HEK293 (cell line): ENCODE results near the gene RAET1G.
A peak's percentile ranks its signal among the peaks of the same experiment; 100 is the strongest.

Source experiments
- GLI4 ChIP-seq: fragments of 450-650 bp; formaldehyde crosslinking; IDR thresholded peaks from 2 replicates; pipeline ENCODE4 v1.5.1; 2016; ENCODE audit warnings: missing biosample characterization, missing genetic modification characterization
- GLIS2 ChIP-seq: fragments of 450-650 bp; formaldehyde crosslinking; IDR thresholded peaks from 2 replicates; pipeline ENCODE4 v1.5.1; 2016; ENCODE audit warnings: missing biosample characterization, missing genetic modification characterization
- INSM2 ChIP-seq: fragments of 450-650 bp; formaldehyde crosslinking; IDR thresholded peaks from 2 replicates; pipeline ENCODE4 v1.5.1; 2016; ENCODE audit warnings: missing biosample characterization, missing genetic modification characterization
- KLF10 ChIP-seq: fragments of 450-650 bp; IDR thresholded peaks from 2 replicates; pipeline ENCODE4 v1.5.1; 2018; ENCODE audit warnings: missing biosample characterization, mild to moderate bottlenecking, missing genetic modification characterization
- KLF16 ChIP-seq: fragments of 450-650 bp; formaldehyde crosslinking; IDR thresholded peaks from 2 replicates; pipeline ENCODE4 v1.5.1; 2017; ENCODE audit warnings: missing biosample characterization, missing genetic modification characterization
- SP7 ChIP-seq: fragments of 450-650 bp; formaldehyde crosslinking; IDR thresholded peaks from 2 replicates; pipeline ENCODE4 v1.5.1; 2016; ENCODE audit warnings: missing biosample characterization, missing genetic modification characterization
- ZBTB10 ChIP-seq: fragments of 450-650 bp; formaldehyde crosslinking; IDR thresholded peaks from 2 replicates; pipeline ENCODE4 v1.5.1; 2016; ENCODE audit warnings: missing biosample characterization, missing genetic modification characterization
- ZBTB17 ChIP-seq: fragments of 450-650 bp; formaldehyde crosslinking; IDR thresholded peaks from 2 replicates; pipeline ENCODE4 v1.5.1; 2016; ENCODE audit warnings: missing biosample characterization, missing genetic modification characterization
- ZBTB21 ChIP-seq: fragments of 450-650 bp; formaldehyde crosslinking; IDR thresholded peaks from 2 replicates; pipeline ENCODE4 v1.5.1; 2017; ENCODE audit warnings: missing biosample characterization, missing genetic modification characterization
- ZFHX2 ChIP-seq: fragments of 450-650 bp; formaldehyde crosslinking; conservative IDR thresholded peaks from 2 replicates; pipeline ENCODE4 v1.5.1; 2016; ENCODE audit warnings: missing biosample characterization, missing genetic modification characterization
- ZNF2 ChIP-seq: fragments of 450-650 bp; formaldehyde crosslinking; IDR thresholded peaks from 2 replicates; pipeline ENCODE4 v1.5.1; 2016; ENCODE audit warnings: missing biosample characterization, missing genetic modification characterization
- ZNF266 ChIP-seq: fragments of 450-650 bp; formaldehyde crosslinking; IDR thresholded peaks from 2 replicates; pipeline ENCODE4 v1.5.1; 2016; ENCODE audit warnings: missing biosample characterization, missing genetic modification characterization, low read depth
- ZNF280D ChIP-seq: fragments of 450-650 bp; formaldehyde crosslinking; IDR thresholded peaks from 2 replicates; pipeline ENCODE4 v1.5.1; 2016; ENCODE audit warnings: missing biosample characterization, missing genetic modification characterization
- ZNF394 ChIP-seq: fragments of 450-650 bp; formaldehyde crosslinking; IDR thresholded peaks from 2 replicates; pipeline ENCODE4 v1.5.1; 2016; ENCODE audit warnings: missing biosample characterization, missing genetic modification characterization, mild to moderate bottlenecking, moderate library complexity, borderline replicate concordance
- ZNF501 ChIP-seq: fragments of 450-650 bp; formaldehyde crosslinking; IDR thresholded peaks from 2 replicates; pipeline ENCODE4 v1.5.1; 2016; ENCODE audit warnings: missing biosample characterization, missing genetic modification characterization
- ZNF518A ChIP-seq: fragments of 450-650 bp; formaldehyde crosslinking; conservative IDR thresholded peaks from 2 replicates; pipeline ENCODE4 v1.5.1; 2016; ENCODE audit warnings: low read depth, missing biosample characterization, missing genetic modification characterization
- ZNF558 ChIP-seq: fragments of 450-650 bp; formaldehyde crosslinking; IDR thresholded peaks from 2 replicates; pipeline ENCODE4 v1.5.1; 2016; ENCODE audit warnings: missing biosample characterization, missing genetic modification characterization
- ZNF629 ChIP-seq: fragments of 450-650 bp; formaldehyde crosslinking; IDR thresholded peaks from 2 replicates; pipeline ENCODE4 v1.5.1; 2017; ENCODE audit warnings: missing biosample characterization, missing genetic modification characterization
- ZNF639 ChIP-seq: fragments of 450-650 bp; formaldehyde crosslinking; IDR thresholded peaks from 2 replicates; pipeline ENCODE4 v1.5.1; 2016; ENCODE audit warnings: missing biosample characterization, missing genetic modification characterization
- ZNF654 ChIP-seq: fragments of 450-650 bp; formaldehyde crosslinking; IDR thresholded peaks from 2 replicates; pipeline ENCODE4 v1.5.1; 2016; ENCODE audit warnings: low read depth, missing biosample characterization, missing genetic modification characterization
- ZNF658 ChIP-seq: fragments of 450-650 bp; formaldehyde crosslinking; IDR thresholded peaks from 2 replicates; pipeline ENCODE4; 2016; ENCODE audit warnings: missing biosample characterization, missing genetic modification characterization
- ZNF677 ChIP-seq: fragments of 450-650 bp; IDR thresholded peaks from 2 replicates; pipeline ENCODE4 v1.5.0; 2018; ENCODE audit warnings: missing biosample characterization, mild to moderate bottlenecking, missing genetic modification characterization, moderate library complexity
- ZSCAN30 ChIP-seq: fragments of 450-650 bp; IDR thresholded peaks from 2 replicates; pipeline ENCODE4 v1.5.1; 2018; ENCODE audit warnings: missing biosample characterization, mild to moderate bottlenecking, missing genetic modification characterization, moderate library complexity

Gene RAET1G

GRCh38 chr6:149934249-149935156 is 11.6 kb upstream of the RAET1G start (continued):
- peak; percentile 71 for TF ChIP-seq ZBTB10
- 0 out of 2 replicates have a peak, but pooled peaks have one; percentile 5 for TF ChIP-seq ZNF677 (tag by site-specific recombination)
- TF ChIP-seq ZNF654 (tag by site-specific recombination): peak; percentile 94
- TF ChIP-seq KLF10 (tag by site-specific recombination): 0 out of 2 replicates have a peak, but pooled peaks have one; percentile 33
- TF ChIP-seq ZNF629 (tag by site-specific recombination): peak; percentile 100
- peak; percentile 67 for TF ChIP-seq SP7 (tag by site-specific recombination)
- peak; percentile 68 for TF ChIP-seq ZFHX2 (tag by site-specific recombination)
- TF ChIP-seq ZNF639 (tag by site-specific recombination): 0 out of 2 replicates have a peak, but pooled peaks have one; percentile 18
- TF ChIP-seq GLIS2 (tag by site-specific recombination): peak; percentile 17; the same call in 1 of the 2 replicates
- peak; percentile 54 for TF ChIP-seq ZNF2 (tag by site-specific recombination)
- peak; percentile 55; the same call in 1 of the 2 replicates for TF ChIP-seq ZNF501
- TF ChIP-seq GLI4: peak; percentile 56; the same call in 1 of the 2 replicates
- 0 out of 2 replicates have a peak, but pooled peaks have one; percentile 27 for TF ChIP-seq KLF16
- no peak for TF ChIP-seq INSM2
- TF ChIP-seq ZBTB17 (tag by site-specific recombination): peak; percentile 78
- peak; percentile 85 for TF ChIP-seq ZSCAN30 (tag by site-specific recombination)
- peak; percentile 53; the same call in 1 of the 2 replicates for TF ChIP-seq ZNF266 (tag by site-specific recombination)
- TF ChIP-seq ZNF394 (tag by site-specific recombination): peak; percentile 71
- no peak for TF ChIP-seq ZNF658 (tag by site-specific recombination)
- TF ChIP-seq ZBTB21 (tag by site-specific recombination): peak; percentile 100
- TF ChIP-seq ZNF558: peak; percentile 61; the same call in 1 of the 2 replicates
- TF ChIP-seq ZNF518A (tag by site-specific recombination): 0 out of 2 replicates have a peak, but pooled peaks have one; percentile 45
- no peak for TF ChIP-seq ZNF280D (tag by site-specific recombination)
